ENCODE results near the gene SARM1. TPM values are rescaled to one million over a fixed set of nuclear protein-coding genes. Genes with fewer than 3 reads are reported as not detected.

Gene SARM1
- total RNA-seq, 1 donor = 8.8 TPM

GRCh38 chr17:28391401-28391800 lies 19.9 kb downstream of the SARM1 start:
- no peak overlapping the region for H3K4me3 ChIP-seq (ENCODE audit: low read length)

GRCh38 chr17:28392491-28392890 lies 21.0 kb downstream of the SARM1 start:
- Histone ChIP-seq H3K4me1 (ENCODE audit: insufficient read depth, low read length) (no peaks in the 10 kb centered on the region), H3K27me3 (ENCODE audit: insufficient read depth, low read length) (no peaks in the 10 kb centered on the region), H3K9me3 (ENCODE audit: low read depth, low read length) (no peaks in the 10 kb centered on the region), H3K4me3 (ENCODE audit: low read length) (no peak overlapping the region)

More at GRCh38 chr17:28391401-28391800, 19.9 kb downstream of the SARM1 start:
- H3K4me1 ChIP-seq (ENCODE audit: insufficient read depth, low read length) = no peaks in the 10 kb centered on the region
- H3K27me3 ChIP-seq (ENCODE audit: insufficient read depth, low read length) = no peaks in the 10 kb centered on the region
- no peaks in the 10 kb centered on the region for H3K9me3 ChIP-seq (ENCODE audit: low read depth, low read length)

GRCh38 chr17:28394337-28395116 lies 23.0 kb downstream of the SARM1 start:
- Histone ChIP-seq H3K27me3 (ENCODE audit: insufficient read depth, low read length) (no peaks in the 10 kb centered on the region), H3K9me3 (ENCODE audit: low read depth, low read length) (no peaks in the 10 kb centered on the region), H3K4me1 (ENCODE audit: insufficient read depth, low read length) (no peaks in the 10 kb centered on the region), H3K4me3 (ENCODE audit: low read length) (no peak overlapping the region)

- Histone ChIP-seq H3K4me1 (ENCODE audit: insufficient read depth, low read length) (no peaks in the 10 kb centered on the region), H3K4me3 (ENCODE audit: low read length) (no peak overlapping the region), H3K9me3 (ENCODE audit: low read depth, low read length) (no peaks in the 10 kb centered on the region), H3K27me3 (ENCODE audit: insufficient read depth, low read length) (no peaks in the 10 kb centered on the region)
Observed at GRCh38 chr17:28395426-28395825, 23.9 kb downstream of the SARM1 start.

- Histone ChIP-seq H3K4me3 (ENCODE audit: low read length) (no peak overlapping the region), H3K27me3 (ENCODE audit: insufficient read depth, low read length) (no peaks in the 10 kb centered on the region), H3K9me3 (ENCODE audit: low read depth, low read length) (no peaks in the 10 kb centered on the region), H3K4me1 (ENCODE audit: insufficient read depth, low read length) (no peaks in the 10 kb centered on the region)
Observed at GRCh38 chr17:28395968-28396367, 24.5 kb downstream of the SARM1 start.

GRCh38 chr17:28396635-28397239 lies 25.2 kb downstream of the SARM1 start:
- H3K27me3 ChIP-seq (ENCODE audit: insufficient read depth, low read length) = no peaks in the 10 kb centered on the region
- no peaks in the 10 kb centered on the region for H3K4me1 ChIP-seq (ENCODE audit: insufficient read depth, low read length)
- no peak overlapping the region for H3K4me3 ChIP-seq (ENCODE audit: low read length)
- no peaks in the 10 kb centered on the region for H3K9me3 ChIP-seq (ENCODE audit: low read depth, low read length)

GRCh38 chr17:28397275-28397674 lies 25.8 kb downstream of the SARM1 start:
- no peaks in the 10 kb centered on the region for H3K9me3 ChIP-seq (ENCODE audit: low read depth, low read length)
- H3K27me3 ChIP-seq (ENCODE audit: insufficient read depth, low read length) = no peaks in the 10 kb centered on the region
- no peaks in the 10 kb centered on the region for H3K4me1 ChIP-seq (ENCODE audit: insufficient read depth, low read length)
- no peak overlapping the region for H3K4me3 ChIP-seq (ENCODE audit: low read length)

GRCh38 chr17:28397687-28398279 lies 26.3 kb downstream of the SARM1 start:
- Histone ChIP-seq H3K27me3 (ENCODE audit: insufficient read depth, low read length) (no peaks in the 10 kb centered on the region), H3K4me3 (ENCODE audit: low read length) (no peak overlapping the region), H3K9me3 (ENCODE audit: low read depth, low read length) (no peaks in the 10 kb centered on the region), H3K4me1 (ENCODE audit: insufficient read depth, low read length) (no peaks in the 10 kb centered on the region)

- H3K9me3 ChIP-seq (ENCODE audit: low read depth, low read length) = no peaks in the 10 kb centered on the region
Observed at GRCh38 chr17:28398280-28398981, 26.9 kb downstream of the SARM1 start.

GRCh38 chr17:28399808-28400207 lies 28.3 kb downstream of the SARM1 start:
- Histone ChIP-seq H3K27me3 (ENCODE audit: insufficient read depth, low read length) (no peaks in the 10 kb centered on the region), H3K4me1 (ENCODE audit: insufficient read depth, low read length) (peaks cover 19% of the 10 kb centered on the region), H3K9me3 (ENCODE audit: low read depth, low read length) (no peaks in the 10 kb centered on the region), H3K4me3 (ENCODE audit: low read length) (no peak overlapping the region)

More at GRCh38 chr17:28398280-28398981, 26.9 kb downstream of the SARM1 start:
- Histone ChIP-seq H3K27me3 (ENCODE audit: insufficient read depth, low read length) (no peaks in the 10 kb centered on the region), H3K4me3 (ENCODE audit: low read length) (no peak overlapping the region), H3K4me1 (ENCODE audit: insufficient read depth, low read length) (peaks cover 6% of the 10 kb centered on the region)

GRCh38 chr17:28402224-28402630 lies 30.7 kb downstream of the SARM1 start:
- Histone ChIP-seq H3K4me1 (ENCODE audit: insufficient read depth, low read length) (peaks cover 35% of the 10 kb centered on the region), H3K4me3 (ENCODE audit: low read length) (no peak overlapping the region), H3K9me3 (ENCODE audit: low read depth, low read length) (no peaks in the 10 kb centered on the region), H3K27me3 (ENCODE audit: insufficient read depth, low read length) (no peaks in the 10 kb centered on the region)

GRCh38 chr17:28402844-28403243 lies 31.4 kb downstream of the SARM1 start:
- Histone ChIP-seq H3K27me3 (ENCODE audit: insufficient read depth, low read length) (peaks cover 1% of the 10 kb centered on the region), H3K4me3 (ENCODE audit: low read length) (no peak overlapping the region), H3K4me1 (ENCODE audit: insufficient read depth, low read length) (peaks cover 35% of the 10 kb centered on the region), H3K9me3 (ENCODE audit: low read depth, low read length) (no peaks in the 10 kb centered on the region)

GRCh38 chr17:28404007-28404406 lies 32.5 kb downstream of the SARM1 start:
- Histone ChIP-seq H3K9me3 (ENCODE audit: low read depth, low read length) (no peaks in the 10 kb centered on the region), H3K27me3 (ENCODE audit: insufficient read depth, low read length) (peaks cover 3% of the 10 kb centered on the region), H3K4me1 (ENCODE audit: insufficient read depth, low read length) (peaks cover 35% of the 10 kb centered on the region), H3K4me3 (ENCODE audit: low read length) (no peak overlapping the region)

- H3K9me3 ChIP-seq (ENCODE audit: low read depth, low read length) = no peaks in the 10 kb centered on the region
- peaks cover 3% of the 10 kb centered on the region for H3K27me3 ChIP-seq (ENCODE audit: insufficient read depth, low read length)
- no peak overlapping the region for H3K4me3 ChIP-seq (ENCODE audit: low read length)
- H3K4me1 ChIP-seq (ENCODE audit: insufficient read depth, low read length) = peaks cover 35% of the 10 kb centered on the region
Observed at GRCh38 chr17:28404461-28404811, 32.9 kb downstream of the SARM1 start.
